B cell (primary cell): ENCODE data around the gene PFKP. TPM values are rescaled to one million over a fixed set of nuclear protein-coding genes. Genes with fewer than 3 reads are reported as not detected.

Source experiments
- ATAC-seq: fragments of 200-7000 bp; cut with Tn5 transposase; one replicate; pipeline ENCODE4 v1.10.0; 2021; ENCODE audit warnings: low read depth, mild to moderate bottlenecking, moderate number of reproducible peaks, moderate library complexity
- CTCF ChIA-PET: fragments of 350-600 bp; sonication (Branson Sonifier 250); formaldehyde crosslinking; loops from one replicate; lab custom pipeline; 2021; ENCODE audit warnings: antibody characterized with exemption, inconsistent platforms; lab: Charles Lee
- POLR2A ChIA-PET: fragments of 350-600 bp; sonication (Branson Sonifier 250); formaldehyde crosslinking; loops from one replicate; lab custom pipeline; 2021; ENCODE audit warnings: antibody characterized with exemption; lab: Charles Lee
- DNase-seq: peaks from one replicate; pipeline ENCODE4 v3.0.0; 2013
- H2AFZ ChIP-seq: 2 replicates; pipeline ENCODE4 v1.6.1; 2012; ENCODE audit warnings: mild to moderate bottlenecking, low read depth, low read length; ENCODE audit not compliant: insufficient read depth, poor library complexity, severe bottlenecking
- H3K27ac ChIP-seq, 2 donors: 1 replicate in 1 of 2; 2 replicates in 1 of 2; pipeline ENCODE4 v1.5.1; 2012 to 2013; ENCODE audit warnings: low read length in 2 of 2, mild to moderate bottlenecking in 2 of 2, moderate library complexity in 1 of 2
- H3K27me3 ChIP-seq, 4 experiments: fragments of 200-600 bp in 1 of 4; sonication (generic) in 1 of 4; replicated peaks in 1 of 4; 1 replicate in 2 of 4; 2 replicates in 2 of 4; pipeline versions ENCODE4 v1.6.1 to v1.7.0; 2013 to 2016; ENCODE audit warnings: low read length in 3 of 4, mild to moderate bottlenecking in 2 of 4, mixed read lengths in 1 of 4, moderate library complexity in 1 of 4; ENCODE audit not compliant: insufficient read depth in 4 of 4, control insufficient read depth in 3 of 4; ENCODE audit errors: control extremely low read depth in 1 of 4
- H3K36me3 ChIP-seq, 2 experiments: replicated peaks in 1 of 2; 1 replicate in 1 of 2; 2 replicates in 1 of 2; pipeline versions ENCODE4 v1.6.1 to v1.7.1; 2013; ENCODE audit warnings: low read length in 1 of 2; ENCODE audit not compliant: insufficient read depth in 2 of 2, control insufficient read depth in 1 of 2; ENCODE audit errors: control extremely low read depth in 1 of 2, extremely low read depth in 1 of 2
- H3K4me1 ChIP-seq, 2 donors: fragments of 200-600 bp in 1 of 2; sonication (generic) in 1 of 2; 1 replicate in 1 of 2; 2 replicates in 1 of 2; pipeline versions ENCODE4 v1.5.1 to v1.6.1; 2013 to 2017; ENCODE audit warnings: low read length in 2 of 2; ENCODE audit not compliant: control insufficient read depth in 2 of 2, insufficient read depth in 2 of 2
- H3K4me2 ChIP-seq: replicated peaks from 2 replicates; pipeline ENCODE3; 2012; ENCODE audit warnings: mild to moderate bottlenecking, low read depth, low read length; ENCODE audit not compliant: poor library complexity, severe bottlenecking
- H3K4me3 ChIP-seq, 5 experiments: fragments of 200-600 bp in 1 of 5; sonication (generic) in 1 of 5; 1 replicate in 3 of 5; 2 replicates in 2 of 5; pipeline versions ENCODE4 v1.5.1 to v1.7.0; 2011 to 2016; ENCODE audit warnings: low read length in 4 of 5, mild to moderate bottlenecking in 4 of 5, low read depth in 2 of 5, control low read depth in 1 of 5, moderate library complexity in 1 of 5; ENCODE audit not compliant: insufficient read depth in 1 of 5; ENCODE audit errors: control extremely low read depth in 1 of 5, extremely low read depth in 1 of 5
- H3K79me2 ChIP-seq: fragments of 200-600 bp; sonication (generic); one replicate; pipeline ENCODE4 v1.6.0; 2016; ENCODE audit warnings: low read length; ENCODE audit not compliant: control insufficient read depth, insufficient read depth
- H3K9ac ChIP-seq: fragments of 200-600 bp; sonication (generic); 2 replicates; pipeline ENCODE4 v1.6.1; 2017; ENCODE audit warnings: mild to moderate bottlenecking, low read length, moderate library complexity
- H3K9me3 ChIP-seq, 3 donors: one replicate each; pipeline versions ENCODE4 v1.6.1 to v1.7.1; 2013; ENCODE audit warnings: low read length in 2 of 3; ENCODE audit not compliant: control insufficient read depth in 2 of 3, insufficient read depth in 1 of 3; ENCODE audit errors: control extremely low read depth in 1 of 3
- H4K20me1 ChIP-seq: 2 replicates; pipeline ENCODE4 v1.6.0; 2012; ENCODE audit warnings: mild to moderate bottlenecking, low read length; ENCODE audit not compliant: insufficient read depth, control insufficient read depth, poor library complexity, severe bottlenecking
- H3K27ac Mint-ChIP-seq: one replicate; pipeline ENCODE4 v1.8.0; 2021; ENCODE audit warnings: mixed read lengths
- H3K27me3 Mint-ChIP-seq: one replicate; pipeline ENCODE4 v1.8.0; 2021; ENCODE audit warnings: mixed read lengths
- H3K4me1 Mint-ChIP-seq: one replicate; pipeline ENCODE4 v1.8.0; 2021; ENCODE audit warnings: mixed read lengths
- H3K4me3 Mint-ChIP-seq: one replicate; pipeline ENCODE4 v1.8.0; 2021; ENCODE audit warnings: mixed read lengths
- H3K9me3 Mint-ChIP-seq: one replicate; pipeline ENCODE4 v1.8.0; 2022; ENCODE audit warnings: mixed read lengths; ENCODE audit not compliant: insufficient read depth
- CTCF ChIP-seq: fragments of 200-600 bp; IDR thresholded peaks from one replicate; pipeline ENCODE4 v1.8.0; 2022; ENCODE audit warnings: antibody characterized with exemption, mild to moderate bottlenecking
- EZH2 ChIP-seq: IDR thresholded peaks from 2 replicates; pipeline ENCODE4 v1.6.1; 2012; ENCODE audit warnings: borderline replicate concordance, low read depth, mild to moderate bottlenecking, moderate library complexity, low read length; ENCODE audit not compliant: insufficient read depth, poor library complexity, severe bottlenecking
- WGBS: methylation state at CpG from one replicate; pipeline ENCODE4 v1.1.5; 2013; ENCODE audit warnings: missing lambda C conversion rate; ENCODE audit not compliant: insufficient coverage; 5-methylcytosine and 5-hydroxymethylcytosine counted together
- intact Hi-C: fragments of 100-400 bp; cut with micrococcal nuclease; formaldehyde crosslinking; loops from one replicate; pipeline ENCODE4 v1.10.0; 2022
- polyA plus RNA-seq: library from polyadenylated mRNA; depleted of rRNA; stranded (reverse); fragments of >200 nt; gene quantifications from 2 replicates; pipeline ENCODE4 v1.2.3, GENCODE V29; 2012
- total RNA-seq, 2 donors: library from RNA; stranded (reverse); fragments of 120-200 nt in 1 of 2; gene quantifications; 1 replicate in 1 of 2; 2 replicates in 1 of 2; pipeline versions ENCODE4 v1.2.3 to v1.2.4, GENCODE V29; 2013 to 2022

PFKP gene
- total and polyA plus RNA-seq, 2 donors (not counting 1 experiment from before 2014, with no cell fraction given), result 41.4 to 54.3 TPM

DNA sequence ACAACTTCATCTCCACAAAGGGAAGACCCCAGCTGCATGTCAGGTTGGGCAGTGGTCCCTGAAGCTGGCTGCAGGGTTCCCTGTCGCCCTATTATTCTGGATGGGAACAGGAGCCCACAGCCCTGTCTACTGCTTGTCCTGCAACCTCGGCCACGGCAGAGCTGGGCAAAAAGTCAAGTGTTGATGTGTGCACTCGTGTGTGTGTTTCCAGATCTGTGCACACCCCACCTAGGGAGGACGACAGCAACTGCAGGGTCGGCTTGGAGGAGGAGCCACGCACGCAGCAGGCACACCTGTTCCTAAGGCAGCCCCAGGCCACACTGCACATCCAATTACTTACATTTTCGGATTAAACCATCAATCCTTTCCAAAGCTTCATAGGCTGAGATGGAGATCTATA, 81.6 kb downstream of the PFKP start:
- no peak overlapping the region for H3K27ac ChIP-seq
- H2AFZ ChIP-seq, result no peak overlapping the region
- H3K4me1 ChIP-seq, result no peaks in the 10 kb centered on the region
- peaks cover 0 to 81% of the 10 kb centered on the region in 2 experiments for H3K36me3 ChIP-seq
- intact Hi-C loops, result no loop called here
- Mint-ChIP-seq H3K4me1 (no peaks in the 10 kb centered on the region), H3K9me3 (no peaks in the 10 kb centered on the region), H3K27me3 (no peaks in the 10 kb centered on the region), H3K27ac (no peak overlapping the region), H3K4me3 (no peak overlapping the region)
- no peaks in the 10 kb centered on the region for H3K9me3 ChIP-seq
- no peaks in the 10 kb centered on the region for H3K79me2 ChIP-seq
- H3K4me3 ChIP-seq, result no peak overlapping the region
- DNase-seq (no peak), ATAC-seq (no peak)
- CTCF ChIA-PET, result no interaction called here
- no peaks in the 10 kb centered on the region for H4K20me1 ChIP-seq
- WGBS, result 87% methylated on average over 5 of the region's 9 CpGs
- POLR2A ChIA-PET, result no interaction called here
- H3K9ac ChIP-seq, result no peak overlapping the region
- H3K27me3 ChIP-seq, result no peaks in the 10 kb centered on the region
- no peak overlapping the region for H3K4me2 ChIP-seq
- TF ChIP-seq EZH2 (no peak), CTCF (no peak)

DNA sequence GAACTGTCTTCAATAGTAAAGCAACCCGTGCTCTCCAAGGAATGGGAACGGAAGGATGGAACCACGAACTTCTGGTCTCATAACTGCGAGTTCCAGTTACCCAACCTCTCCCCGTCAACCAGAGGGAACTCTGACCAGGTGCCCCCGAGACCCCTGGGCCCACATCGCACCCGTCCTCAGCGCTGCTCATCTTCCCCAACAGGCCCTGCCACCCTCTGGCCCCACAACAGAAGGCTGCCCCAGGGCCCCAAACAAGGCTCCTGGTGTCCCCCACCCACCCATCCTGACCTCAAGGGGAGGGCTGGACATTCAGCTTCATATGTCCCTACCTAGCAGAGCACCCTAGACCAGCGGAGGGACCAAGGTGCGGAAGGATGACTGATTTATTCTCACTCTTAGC, 82.6 kb downstream of the PFKP start:
- DNase-seq (no peak), ATAC-seq (no peak)
- Mint-ChIP-seq H3K4me1 (no peaks in the 10 kb centered on the region), H3K4me3 (no peak overlapping the region), H3K27ac (no peak overlapping the region), H3K27me3 (no peaks in the 10 kb centered on the region), H3K9me3 (no peaks in the 10 kb centered on the region)
- intact Hi-C loops, result no loop called here
- no peak for TF ChIP-seq EZH2
- no peak for TF ChIP-seq CTCF
- Histone ChIP-seq H4K20me1 (no peaks in the 10 kb centered on the region), H3K4me3 (no peak overlapping the region), H3K4me1 (no peaks in the 10 kb centered on the region), H3K9me3 (no peaks in the 10 kb centered on the region), H3K27me3 (no peaks in the 10 kb centered on the region), H3K4me2 (no peak overlapping the region), H3K9ac (no peak overlapping the region), H3K27ac (no peak overlapping the region), H3K79me2 (no peaks in the 10 kb centered on the region), H2AFZ (no peak overlapping the region), H3K36me3 (peaks cover 0 to 84% of the 10 kb centered on the region in 2 experiments)
- WGBS, result 84% methylated on average over 8 of the region's 11 CpGs
- POLR2A ChIA-PET, result no interaction called here
- CTCF ChIA-PET, result no interaction called here
